GM18498 (cell line): ENCODE results near the gene PPBP.

Source experiments
- ATAC-seq: cut with Tn5 transposase; IDR thresholded peaks from one replicate; pipeline ENCODE4 v1.9.1; 2021; ENCODE audit warnings: mild to moderate bottlenecking, moderate library complexity; ENCODE audit not compliant: unreplicated experiment

The PPBP gene, protein sequence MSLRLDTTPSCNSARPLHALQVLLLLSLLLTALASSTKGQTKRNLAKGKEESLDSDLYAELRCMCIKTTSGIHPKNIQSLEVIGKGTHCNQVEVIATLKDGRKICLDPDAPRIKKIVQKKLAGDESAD

DNA sequence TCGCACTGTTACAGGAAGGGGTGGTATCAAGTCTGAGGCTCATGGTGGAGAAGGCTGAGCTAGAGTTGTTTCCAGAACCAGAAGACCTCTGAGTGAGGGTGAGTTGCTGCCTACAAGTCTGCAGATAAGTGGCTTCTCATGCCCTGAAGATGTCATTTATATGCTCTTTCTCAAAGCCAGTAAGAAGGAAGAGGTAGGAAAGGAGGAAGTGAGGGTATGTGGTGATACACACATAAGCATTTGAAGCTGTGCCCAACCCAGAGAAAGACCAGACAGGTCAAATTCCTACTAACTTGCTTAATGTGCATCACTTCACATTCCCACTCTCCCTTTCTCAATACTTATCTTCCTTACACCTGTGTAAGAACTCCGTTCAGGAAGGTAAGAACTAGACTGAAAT lies at the start of gene PPBP:
PPBP (minus strand) TSS at position 130 of the 400 bp plus-strand sequence; CDS start at position 43, 87 bp downstream.
- no peak for ATAC-seq

DNA sequence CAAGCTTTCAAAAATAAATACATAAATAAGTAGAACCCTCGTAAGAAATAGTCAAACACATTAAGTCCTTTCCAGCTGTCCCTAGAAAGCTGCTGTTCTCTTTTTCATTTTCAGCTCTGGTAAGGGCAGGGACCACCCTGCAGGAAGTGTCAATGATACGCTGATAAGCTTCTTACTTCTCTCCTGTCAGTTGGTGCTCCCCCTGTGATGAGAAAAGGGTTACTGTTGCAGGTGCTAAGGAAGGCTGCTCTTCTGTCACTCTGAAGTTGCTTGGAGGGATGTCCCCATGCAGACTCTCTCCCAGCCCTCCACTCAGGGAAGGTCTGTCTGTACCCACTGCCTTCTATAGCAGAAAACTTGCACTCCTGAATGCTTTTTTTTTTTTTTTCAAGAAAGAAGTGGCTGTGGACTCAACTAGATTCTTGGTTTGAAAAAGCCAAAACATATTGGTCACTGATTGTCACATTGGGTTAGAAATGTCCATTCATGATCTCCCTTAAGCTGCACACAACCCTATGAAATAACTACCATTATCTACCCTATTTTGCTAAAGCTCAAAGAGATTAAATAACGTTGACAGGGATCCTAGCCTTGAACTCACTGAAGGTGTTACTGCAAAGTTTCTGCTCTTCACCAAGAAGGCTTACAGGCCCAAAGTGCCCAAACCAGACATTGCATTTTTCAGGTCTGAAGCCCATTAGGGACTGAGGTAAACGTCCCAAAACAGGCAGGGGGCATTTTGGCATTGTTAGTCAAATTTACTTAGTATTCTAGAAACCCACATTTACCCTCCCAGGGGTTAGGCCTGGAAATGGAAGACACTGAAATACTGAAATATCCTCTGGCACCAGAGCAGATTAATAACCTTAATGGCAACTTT lies 49.3 kb upstream of the PPBP start:
- ATAC-seq, result no peak

DNA sequence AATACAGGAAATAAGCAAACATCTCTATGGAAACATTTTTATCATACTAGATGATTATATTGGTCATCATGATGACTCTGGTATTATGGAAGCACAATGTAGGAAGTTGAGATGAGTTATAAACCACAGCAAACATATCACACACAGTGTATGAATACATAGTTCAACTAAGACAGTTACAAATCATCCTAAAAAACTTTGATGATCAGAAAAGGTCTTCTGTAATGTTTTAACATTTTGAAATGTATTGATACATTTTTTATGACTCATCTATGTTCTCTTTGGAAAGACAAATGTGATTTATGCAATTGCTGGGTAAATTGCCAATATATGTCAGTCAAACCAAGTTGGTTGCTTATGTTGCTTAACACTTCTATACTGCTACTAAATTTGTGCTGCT lies 45.7 kb upstream of the PPBP start:
- ATAC-seq, result no peak

DNA sequence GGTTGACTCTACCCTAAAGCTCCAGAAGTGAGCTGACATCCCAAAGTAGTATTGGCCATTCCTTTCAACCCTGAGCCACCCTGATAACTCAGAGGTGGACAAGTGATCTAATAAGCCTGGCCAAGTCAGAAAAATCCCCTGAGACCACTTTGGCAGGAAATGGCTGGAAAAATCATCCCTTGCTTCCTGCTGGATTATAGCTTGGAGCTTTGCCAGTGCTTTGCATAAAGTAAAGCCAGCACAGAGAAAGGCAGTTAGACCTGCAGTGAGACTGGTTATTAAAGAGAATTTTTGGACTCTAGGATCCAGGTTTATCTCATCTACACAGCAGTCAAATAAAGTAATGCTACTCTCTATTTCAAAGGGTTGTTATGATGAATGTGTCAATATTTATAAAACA lies 44.1 kb upstream of the PPBP start:
- no peak for ATAC-seq

DNA sequence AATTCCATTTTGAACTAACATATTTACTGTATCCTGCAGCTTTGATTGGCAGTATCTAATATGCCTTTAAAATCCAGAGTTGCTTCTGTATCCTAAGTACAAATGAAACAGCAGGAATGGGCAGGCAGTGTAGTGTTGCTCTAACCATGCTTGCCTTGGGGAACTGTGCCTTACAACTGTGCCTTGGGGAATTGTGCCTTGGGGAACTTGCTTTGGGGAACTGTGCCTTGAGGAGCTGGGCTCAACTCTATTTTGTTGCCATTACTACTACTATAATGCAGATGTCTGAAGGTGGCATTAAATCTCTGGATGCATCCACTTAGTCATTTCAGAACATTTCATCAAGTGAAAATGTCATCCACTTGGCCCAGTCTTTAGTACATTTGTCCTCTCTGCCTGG lies 43.6 kb upstream of the PPBP start:
- ATAC-seq, result no peak

DNA sequence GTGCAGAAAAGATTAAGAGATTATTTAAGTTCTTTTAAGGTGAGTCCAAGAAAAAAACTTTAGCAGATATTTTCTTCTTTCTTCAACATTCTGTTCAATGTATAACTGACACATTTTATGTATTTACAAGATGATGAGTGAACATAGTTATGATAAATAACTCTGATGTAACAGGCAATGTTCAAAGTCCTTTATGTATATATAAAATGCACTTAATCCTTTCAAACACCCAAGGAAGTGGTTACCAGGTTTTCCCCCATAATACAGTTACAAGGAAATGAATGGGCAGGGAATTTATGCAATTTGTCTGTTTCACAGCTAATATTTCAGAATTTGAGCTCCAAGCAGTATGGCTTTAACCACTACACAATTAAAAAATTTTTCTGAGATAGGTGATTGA lies 42.3 kb upstream of the PPBP start:
- no peak for ATAC-seq

DNA sequence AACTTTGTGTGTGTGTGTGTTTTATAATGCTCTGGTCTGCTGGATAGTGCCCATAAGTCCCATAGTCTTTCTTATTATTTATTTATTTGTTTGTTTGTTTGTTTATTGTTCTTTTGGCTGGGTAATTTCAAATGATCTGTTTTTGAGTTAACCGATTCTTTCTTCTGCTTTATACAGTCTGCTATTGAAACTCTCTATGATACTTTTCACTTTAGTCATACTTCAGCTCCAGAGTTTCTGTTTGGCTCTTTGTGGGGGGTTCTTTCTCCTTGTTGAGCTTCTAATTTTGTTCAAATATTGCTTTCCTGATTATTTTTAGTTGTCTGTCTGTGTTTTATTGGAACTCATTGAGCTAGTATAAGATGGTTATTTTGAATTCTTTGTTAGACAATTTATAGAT lies 40.5 kb upstream of the PPBP start:
- no peak for ATAC-seq

DNA sequence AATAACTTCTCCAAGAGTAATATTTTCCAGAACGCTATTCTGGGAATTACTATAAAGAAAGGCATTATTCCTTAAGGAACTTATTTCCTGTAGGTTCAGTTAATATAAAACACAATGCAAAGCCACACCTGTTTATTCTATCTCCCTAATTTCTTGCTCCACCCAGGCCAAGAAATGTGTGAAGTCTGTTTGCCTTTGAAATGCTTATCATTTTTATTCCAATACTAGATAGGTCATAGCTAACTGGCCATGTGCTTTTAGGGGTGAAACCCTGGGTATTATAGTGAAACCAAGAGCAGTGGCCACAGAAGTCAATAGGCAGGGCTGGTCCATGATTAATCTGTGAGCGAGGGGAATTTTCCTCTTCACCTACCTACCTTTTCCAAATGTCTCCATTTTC lies 35.7 kb upstream of the PPBP start:
- ATAC-seq, result no peak

DNA sequence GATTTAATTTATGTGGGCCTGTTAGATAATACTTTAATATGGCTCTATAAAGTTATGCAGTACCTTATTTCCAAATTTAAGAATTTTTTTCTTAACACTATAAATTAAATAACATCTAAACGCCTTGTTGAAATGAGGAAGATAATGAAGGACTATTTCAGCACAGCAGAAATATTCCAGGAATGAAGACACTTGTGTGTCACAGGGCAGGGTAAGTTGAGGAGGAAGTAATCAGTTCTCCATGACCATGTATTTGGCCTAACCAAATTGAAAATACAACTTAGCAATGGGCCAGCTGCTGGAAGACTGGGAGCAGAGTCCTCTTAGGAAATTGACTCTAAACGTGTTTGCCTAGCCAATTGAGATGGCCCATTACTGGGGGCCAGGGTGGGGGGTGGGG lies 33.6 kb upstream of the PPBP start:
- no peak for ATAC-seq

DNA sequence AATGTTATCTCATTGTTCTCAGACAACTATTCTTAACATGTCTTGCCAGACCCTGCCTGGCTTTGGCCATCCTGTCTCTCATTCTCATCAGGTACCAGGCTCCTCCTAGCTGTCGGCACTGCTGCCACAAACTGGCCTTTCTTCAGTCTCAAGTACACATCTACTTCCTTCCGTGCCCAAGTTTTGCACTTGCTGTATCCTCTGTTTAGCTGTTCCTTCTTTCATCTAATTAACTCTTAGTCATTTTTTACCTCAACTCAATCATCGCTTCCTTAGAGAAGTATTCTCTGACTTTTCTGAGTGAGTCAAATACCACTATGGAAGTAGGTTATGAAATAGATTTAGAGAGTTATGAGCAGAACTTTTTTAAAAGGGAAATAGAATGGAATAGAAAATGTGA lies 30.8 kb upstream of the PPBP start:
- ATAC-seq, result no peak

DNA sequence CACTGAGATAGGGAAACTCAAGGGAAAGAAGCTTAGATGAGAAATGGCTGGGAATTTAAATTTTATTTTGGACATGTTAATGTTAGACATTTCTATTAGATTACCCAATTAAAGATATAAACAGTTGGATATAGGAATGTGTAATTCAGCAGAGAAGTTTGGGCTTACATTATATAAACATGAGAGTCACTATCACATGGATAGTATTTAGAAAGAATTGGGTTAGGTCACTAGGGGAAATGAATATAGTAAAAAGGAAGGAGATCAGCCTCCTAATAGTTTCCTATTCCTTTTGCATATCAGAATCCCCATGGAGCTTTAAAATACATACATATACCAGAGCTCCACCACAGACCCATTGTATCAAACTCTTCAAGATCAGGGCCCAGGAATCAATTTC lies 30.1 kb upstream of the PPBP start:
- no peak for ATAC-seq

DNA sequence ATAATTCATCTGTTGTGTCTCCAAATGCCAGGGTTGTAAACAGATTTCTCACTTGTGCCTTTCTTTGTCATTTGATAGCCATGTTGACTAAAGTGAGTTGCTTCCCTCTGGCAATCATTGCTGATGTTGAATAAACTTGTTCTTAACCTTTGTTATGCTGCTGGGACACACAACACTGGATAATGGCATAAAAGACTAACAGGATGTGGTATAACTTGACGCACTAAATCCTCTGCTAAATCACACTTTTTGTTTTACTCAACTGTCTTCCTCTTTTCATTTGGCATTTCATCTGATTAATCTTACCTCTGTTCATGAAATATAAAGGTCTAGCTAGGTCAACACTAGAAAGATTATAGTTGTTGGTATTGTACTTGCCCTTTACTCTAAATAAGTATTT lies 28.1 kb upstream of the PPBP start:
- no peak for ATAC-seq

DNA sequence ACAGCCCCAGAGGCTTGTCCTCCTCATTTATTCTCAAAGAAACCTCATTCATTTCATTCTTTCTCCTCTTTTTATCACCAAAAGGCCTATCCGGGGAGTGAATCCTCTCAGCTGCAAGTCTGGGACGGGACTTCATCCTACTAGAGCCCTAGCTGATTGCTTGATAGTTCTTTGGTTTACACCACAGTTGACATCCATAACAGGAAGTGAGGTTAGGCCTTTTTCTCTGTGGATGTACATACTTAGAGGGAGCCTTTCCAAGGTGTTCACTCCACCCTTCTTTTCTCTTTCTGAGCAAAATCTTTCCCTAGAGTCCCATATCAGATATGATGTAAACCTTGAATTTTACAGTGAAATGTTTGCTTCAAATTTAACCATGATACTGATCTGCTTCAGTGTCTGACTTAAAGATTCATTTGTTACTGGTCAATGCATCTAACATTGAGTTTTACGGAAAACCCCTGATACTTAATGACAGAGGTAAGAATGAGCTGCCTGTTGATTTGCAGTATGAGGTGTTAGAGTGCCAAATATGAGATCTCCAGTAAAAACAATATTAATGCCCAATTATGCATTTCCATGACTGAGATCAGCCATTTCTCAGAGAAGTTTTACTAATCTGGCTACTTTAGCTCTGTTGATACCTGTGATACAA lies 27.3 kb upstream of the PPBP start:
- ATAC-seq, result no peak

DNA sequence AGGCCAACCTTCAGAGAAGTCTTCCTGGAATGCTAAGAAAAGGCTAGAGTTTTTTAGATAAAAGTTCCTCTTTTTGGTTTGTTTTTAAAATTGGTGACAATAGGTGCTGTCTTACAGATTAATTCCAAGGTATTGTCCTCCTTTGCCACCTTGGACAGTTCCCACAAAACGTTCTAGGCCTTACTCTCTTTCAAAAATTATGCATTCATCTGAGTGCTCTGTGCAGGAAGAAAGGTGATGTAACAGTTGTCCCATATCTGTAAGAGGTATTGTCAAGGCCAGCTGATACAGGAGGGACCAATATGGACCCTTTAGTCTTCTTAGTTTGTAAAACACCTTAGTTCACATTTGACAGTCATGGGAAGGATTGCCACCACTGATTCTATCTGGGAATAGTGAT lies 26.3 kb upstream of the PPBP start:
- ATAC-seq, result no peak

DNA sequence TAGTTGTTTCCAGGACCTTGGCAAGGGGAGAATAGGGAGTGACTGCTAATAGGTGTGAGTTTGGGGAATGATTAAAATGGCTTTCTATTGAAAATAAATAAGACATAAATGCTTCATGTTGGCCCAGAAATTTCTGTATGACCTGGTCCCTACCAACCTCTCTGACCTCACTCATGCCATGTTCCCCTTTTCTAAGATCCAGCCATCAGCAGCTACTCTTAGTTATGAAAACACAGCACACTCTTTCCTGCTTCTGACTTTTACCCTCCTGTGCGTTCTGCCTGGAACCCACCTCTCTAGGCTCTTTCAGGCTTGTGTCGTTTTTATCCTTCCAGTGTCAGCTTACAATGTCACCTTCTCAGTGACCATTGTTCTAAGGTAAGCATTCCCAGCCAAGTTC lies 25.3 kb upstream of the PPBP start:
- no peak for ATAC-seq

DNA sequence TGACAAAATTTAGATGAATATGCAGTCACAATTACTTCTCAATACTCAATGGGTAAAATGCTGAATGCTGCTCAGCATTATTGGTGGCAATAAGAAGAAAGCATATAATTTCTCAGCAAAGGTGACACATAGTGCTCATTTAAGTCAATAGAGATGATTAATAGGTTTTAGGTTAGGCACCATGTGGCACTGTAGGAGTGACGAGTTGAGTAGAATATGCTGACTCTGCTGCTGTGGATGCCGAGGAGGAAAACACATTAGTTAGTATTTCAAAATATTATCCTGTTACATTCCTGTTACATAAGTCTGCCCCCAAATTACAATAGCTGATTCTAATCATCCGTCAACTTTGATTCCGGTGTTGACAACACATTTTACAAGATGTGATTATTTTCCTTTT lies 24.1 kb upstream of the PPBP start:
- ATAC-seq, result no peak

DNA sequence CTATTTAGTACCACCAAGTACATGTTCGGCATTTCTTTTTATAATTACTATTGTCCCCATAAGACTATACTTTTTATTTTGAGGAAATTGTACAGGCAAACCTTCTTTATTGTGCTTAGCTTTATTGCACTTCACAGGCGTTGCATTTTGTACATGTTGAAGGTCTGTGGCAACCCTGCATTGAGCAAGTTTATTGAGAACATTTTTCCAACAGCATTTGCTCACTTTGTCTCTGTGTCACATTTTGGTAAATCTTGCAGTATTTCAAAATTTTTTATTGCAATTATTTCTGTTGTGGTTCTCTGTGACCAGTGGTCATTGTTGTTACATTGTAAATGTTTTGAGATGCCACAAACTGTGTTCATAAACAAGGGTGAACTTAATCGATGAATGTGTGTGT lies 21.3 kb upstream of the PPBP start:
- no peak for ATAC-seq

DNA sequence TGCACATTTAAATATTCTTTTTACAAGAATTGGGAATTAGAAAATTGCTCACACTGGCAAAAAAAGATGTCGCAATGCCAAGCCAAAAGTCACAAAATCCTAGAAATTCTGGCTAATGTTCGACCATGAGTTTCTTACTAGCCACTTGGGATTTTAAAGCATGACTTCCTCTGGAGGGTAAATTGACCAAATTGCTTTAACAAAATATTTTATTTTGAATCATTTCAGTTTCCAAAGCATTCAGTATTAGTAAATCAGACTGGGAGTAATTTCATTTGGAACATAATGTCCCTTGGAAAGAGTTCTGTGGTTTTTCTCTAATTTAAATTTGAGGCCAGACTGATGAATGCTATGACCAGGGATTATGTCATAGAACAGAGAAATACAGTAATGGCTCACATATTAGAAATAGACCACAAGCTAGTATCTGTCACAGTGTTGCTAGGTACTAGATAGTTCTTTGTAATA lies 18.1 kb upstream of the PPBP start:
- ATAC-seq, result no peak

DNA sequence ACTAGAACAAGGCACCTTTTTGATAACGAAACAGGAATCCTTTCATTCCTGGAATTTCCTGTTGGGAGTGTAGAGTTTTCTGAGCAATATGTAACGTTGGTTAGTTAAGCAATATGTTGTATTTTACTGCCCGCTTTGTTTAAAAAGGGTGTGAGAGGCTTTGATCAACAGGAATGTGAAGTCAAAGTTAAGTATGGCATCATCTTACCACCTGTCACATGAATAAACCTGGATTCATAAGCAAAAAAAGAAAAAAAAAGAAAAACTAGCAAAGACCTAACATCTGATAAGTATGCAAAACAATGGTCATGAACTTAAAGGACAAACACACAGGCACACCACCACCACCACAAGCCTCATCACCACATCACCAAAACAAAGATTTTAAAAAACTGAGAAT lies 17.5 kb upstream of the PPBP start:
- ATAC-seq, result no peak

DNA sequence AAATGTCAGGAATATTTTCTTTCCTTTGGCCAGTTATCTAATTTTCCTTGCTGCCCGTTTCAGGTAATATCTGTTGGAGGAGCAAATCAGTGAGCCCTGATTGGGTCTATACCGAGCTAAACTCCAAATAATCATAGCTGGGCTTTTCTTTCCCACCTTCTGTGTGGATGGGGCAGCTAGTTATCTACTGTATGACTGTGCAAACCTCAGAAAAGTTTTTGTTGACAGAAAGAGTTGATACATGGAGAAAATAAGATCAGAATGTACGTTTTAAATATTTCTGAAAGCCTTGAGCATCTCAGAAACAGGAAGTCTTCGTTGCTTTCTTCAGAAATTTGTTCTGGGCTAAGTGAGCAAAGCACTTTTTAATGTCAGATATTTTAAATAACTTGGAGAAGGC lies 16.7 kb upstream of the PPBP start:
- ATAC-seq, result no peak

DNA sequence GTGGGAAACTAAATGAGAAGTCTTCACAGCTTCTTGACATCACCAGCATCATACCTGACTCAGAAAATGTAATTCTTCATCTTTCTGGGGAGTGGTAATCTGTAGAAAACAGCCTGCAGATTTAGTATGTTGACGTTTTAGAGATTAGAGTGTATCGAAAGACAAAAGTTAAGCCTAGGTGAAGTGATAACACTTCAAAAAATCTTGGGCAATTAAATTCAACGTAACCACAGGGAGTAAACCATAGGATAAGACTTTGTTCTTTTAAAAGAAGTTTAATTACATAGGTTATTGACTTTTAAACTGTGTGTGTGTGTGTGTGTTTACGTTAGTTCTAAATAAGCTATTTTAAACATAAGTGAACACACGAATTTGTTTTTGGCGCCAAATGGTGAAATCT lies 12.3 kb upstream of the PPBP start:
- no peak for ATAC-seq
